HG03108 (cell line): ENCODE results near the gene EYS.
"Not testable (repeated sequence)": the region's sequence is repeated elsewhere in the genome, so short reads cannot be mapped to it uniquely, and the experiment has no call there.

ENCODE experiments used
- ATAC-seq: cut with Tn5 transposase; IDR thresholded peaks from one replicate; pipeline ENCODE4 v1.9.1; 2021; ENCODE audit warnings: moderate library complexity; ENCODE audit not compliant: unreplicated experiment

The EYS gene

DNA sequence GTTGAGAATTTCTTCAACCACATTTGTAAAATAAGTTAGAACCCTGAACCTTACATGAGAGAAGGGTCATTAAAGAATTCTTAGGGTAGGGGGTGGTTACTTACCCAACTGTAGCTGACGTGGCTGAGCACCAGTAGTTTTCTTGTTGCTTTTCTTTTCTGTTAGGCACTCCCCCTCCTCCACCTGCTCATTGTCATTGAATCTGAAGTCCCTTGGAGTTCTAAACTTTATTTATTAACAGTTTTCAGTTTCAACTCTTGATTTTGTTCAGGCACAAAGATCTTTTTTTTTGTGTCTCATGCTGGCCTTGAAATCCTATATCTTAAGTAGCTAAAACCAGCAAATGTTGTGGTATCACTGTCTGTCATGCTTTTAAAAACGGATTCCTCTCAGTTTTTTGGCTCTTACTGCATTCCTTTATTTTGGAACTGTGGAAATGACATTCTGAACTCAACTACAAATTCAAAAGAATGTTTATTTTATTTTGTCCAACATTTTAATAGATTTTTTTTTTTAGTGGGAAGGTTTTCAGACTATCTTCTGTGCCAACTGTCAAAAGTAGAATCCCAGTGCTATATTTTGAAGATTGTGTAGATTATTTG lies 1606.2 kb downstream of the EYS start:
- no peak for ATAC-seq

DNA sequence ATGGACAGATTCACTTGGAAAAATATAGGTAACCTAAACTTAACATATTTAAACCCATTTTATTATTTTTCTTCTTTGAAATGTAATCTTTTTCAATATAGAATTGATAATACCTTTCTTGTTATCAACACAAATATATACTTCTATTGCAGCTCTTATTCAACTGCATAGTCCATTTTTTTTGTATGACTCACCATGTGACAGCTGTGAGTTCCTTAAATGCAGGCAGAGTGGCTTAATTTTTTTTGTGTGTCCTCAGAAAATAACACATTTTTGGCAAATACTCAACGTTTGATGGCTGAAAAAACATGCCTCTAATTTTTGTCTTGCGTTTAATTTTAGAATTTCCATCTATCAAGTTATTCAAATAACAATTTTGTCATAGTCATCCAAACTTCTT lies 1616.7 kb downstream of the EYS start:
- no peak for ATAC-seq

DNA sequence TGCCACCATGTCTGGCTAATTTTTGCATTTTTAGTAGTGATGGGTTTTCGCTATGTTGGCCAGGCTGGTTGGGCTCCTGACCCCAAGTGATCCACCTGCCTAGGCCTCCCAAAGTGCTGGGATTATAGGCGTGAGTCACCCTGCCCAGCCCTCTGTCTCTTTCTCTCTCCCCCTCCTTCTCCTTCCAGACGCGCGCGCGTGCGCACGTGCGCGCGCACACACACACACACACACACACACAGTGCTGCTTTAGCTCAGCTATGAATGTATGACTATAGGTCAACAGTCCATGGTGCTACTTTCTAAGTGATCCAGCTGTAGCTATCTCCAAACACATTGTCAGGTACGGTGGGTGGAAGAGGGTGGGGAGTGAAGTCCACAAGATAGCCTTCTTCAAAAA lies 1621.9 kb downstream of the EYS start:
- no peak for ATAC-seq

DNA sequence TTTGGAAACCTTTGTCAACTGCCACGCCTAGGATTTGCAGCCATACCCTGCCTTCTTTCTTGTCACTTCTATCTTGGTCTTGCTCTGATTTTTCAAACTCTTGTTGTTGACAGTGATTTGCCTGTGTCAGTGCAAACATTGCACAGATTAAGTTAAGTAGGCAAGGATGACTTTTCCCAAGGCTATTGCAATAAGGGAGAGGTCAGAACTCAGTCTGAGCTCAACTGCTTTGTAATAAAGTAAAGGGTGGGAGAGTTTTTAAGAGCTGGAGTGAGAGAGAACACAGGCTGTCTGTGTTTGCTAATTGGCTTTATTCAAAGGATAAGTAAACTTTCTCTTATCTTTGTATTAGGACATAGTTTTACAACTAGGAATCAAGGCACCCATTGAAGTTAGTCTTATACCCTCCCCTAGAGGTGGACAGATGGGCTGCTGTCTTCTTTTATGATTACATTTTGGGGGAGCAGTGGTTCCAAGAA lies 1622.8 kb downstream of the EYS start:
- ATAC-seq: no peak

DNA sequence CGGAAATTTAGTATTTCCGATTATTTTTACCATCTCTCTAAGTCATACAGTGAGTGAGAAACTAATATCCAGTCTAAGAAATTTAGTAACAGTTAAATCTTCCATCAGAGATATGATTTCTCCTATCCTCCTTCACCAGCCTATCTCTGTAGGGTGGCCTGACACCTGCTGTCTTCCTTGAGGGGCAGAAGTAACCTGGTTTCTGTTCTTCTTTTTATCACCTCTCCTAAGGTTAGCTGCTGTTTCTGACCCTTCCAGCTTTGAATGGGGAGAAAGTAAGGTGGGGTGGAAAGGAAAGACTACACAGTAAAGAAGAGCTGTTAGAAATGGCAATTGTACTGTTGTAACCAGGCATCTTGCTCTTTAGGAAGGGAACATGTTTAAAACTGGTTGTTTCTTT lies 1623.8 kb downstream of the EYS start:
- ATAC-seq: no peak

DNA sequence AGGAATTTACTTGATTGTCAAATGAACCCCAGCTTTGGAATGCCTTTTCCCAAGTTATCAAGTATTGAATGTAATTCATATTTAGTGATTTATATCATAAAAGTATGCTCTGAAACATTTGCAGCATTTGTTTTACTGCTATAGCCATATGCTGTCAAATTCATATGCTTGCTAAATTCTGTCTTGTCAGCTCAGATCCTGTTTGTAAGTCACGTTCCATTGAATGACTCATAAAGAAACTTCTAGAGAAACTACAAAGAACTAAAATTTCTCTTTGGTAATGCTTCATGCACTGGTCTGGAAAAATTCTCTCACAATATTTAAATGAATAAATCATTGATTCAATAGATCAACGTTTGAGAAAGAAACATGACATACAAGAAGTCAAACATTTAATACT lies 1625.6 kb downstream of the EYS start:
- ATAC-seq: no peak

DNA sequence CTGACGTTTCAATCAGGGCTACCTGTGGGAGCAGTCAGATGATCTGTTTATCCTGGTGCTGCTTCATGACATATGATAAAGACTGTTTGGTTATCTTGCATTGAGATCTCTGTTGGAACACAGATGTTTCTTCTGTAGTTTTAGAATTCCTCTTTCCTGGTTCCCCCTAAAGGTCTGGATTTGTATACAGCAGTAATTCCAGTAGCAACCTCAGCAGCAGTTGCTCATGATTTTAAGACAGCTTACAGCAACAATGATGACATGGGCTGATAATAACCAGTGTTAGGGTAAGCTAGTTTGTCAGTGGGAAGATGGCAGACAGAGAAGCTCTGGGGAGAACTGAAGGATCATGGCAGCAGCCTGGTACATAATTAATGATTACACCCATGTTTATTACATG lies 1632.0 kb downstream of the EYS start:
- ATAC-seq: no peak

DNA sequence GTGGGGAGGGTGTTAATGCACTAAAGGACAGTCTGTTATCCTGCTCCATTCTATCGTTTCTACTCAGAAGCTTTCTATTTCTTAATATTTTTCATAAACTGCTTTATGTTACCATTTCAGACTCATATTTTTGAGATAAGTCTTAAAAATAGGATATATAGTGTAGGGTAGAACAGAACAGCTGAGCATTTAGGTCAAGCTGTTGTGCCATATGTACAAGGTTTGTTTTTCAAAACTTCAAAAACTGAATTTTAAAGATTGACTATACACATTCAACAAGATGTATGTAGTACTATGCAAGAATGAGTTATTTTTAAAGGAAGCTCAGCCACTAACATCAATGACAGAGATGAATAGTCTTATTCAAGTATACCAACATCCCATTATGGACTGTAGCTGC lies 1634.3 kb downstream of the EYS start:
- no peak for ATAC-seq

DNA sequence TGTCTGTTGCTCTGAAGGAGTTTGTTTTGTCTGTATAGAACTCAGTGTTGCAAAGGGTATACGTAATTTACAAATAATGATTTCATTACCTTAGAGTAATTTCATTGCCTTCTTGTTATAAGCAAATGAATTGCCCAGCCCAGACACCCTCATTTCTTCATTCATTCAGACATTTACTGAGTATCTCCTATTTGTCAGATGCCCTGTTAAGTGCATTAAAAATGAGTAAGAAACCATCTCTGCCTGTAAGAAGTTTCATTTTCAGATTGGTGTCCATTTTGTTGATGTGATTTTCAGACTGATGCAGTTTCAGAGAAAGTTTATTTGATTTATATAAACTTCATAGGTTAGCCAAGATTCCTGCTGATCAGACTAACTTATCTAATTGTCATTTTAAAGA lies 1642.1 kb downstream of the EYS start:
- no peak for ATAC-seq

DNA sequence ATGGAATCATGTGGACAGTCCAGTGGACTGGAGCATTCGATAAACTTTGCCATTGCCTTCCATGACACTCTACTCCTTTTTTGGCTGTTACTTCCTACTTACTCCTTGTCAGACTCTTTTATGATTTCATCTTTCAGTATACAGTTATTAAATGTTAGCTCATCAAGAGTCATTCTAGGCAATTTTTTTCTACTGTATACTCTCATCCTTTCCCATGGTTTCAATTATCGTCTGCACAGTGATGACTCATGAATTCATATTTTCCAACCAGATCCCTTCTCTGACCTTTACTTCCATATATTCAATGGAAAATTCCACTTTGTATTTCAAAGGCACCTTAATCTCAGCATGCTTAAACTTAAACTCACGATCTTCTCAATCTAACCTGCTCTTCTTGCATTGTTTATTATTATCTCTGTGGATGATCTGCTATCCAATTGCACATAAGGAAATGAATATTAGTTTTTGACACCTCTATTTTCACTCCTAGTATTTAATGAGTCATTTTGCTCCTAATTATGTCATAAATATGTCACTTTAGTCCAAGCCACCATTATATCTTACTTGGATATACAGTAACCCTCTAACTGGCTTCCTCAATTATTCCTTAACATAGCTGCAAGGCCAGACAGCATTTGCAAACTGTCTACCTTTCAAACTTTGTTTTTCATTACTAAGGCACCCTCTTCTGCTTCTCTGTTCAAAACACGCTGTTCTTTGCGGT lies 1643.9 kb downstream of the EYS start:
- ATAC-seq: no peak

DNA sequence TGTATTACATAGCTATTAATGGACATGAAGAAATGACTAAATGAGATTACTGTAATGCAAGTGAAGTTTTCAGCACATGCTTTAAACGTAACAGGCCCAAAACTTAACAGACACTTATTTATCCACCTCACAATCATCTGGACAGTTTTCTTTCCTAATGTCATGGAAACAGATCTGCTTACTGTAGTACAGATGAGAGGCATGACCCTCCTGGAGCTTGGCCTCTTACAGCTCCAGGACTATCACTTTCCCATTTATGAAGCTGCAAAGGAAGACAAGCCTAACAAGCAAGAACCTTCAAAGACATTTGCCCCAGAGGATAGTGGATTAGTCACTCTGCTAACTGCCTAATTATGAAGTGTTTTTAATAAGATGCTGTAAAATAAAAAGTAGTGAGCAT lies 1652.2 kb downstream of the EYS start:
- no peak for ATAC-seq

DNA sequence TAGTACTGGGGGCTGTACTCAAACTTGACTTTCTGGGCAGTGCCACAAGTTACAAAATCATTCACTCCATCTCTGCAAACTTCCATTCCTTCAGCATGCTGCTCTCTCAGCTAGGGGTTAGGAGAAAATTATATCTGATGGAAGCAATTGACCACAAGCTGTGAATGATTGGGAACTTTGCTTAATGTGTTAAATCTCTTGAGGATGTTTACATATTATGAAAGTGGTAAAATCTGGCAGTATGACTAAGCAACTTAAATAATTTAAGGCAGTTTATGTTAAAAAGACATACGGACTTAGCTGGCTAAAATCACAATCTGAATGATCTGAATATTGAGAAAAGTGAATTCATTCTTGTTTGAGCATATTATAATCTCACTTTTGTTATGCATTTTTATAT lies 1656.4 kb downstream of the EYS start:
- no peak for ATAC-seq

DNA sequence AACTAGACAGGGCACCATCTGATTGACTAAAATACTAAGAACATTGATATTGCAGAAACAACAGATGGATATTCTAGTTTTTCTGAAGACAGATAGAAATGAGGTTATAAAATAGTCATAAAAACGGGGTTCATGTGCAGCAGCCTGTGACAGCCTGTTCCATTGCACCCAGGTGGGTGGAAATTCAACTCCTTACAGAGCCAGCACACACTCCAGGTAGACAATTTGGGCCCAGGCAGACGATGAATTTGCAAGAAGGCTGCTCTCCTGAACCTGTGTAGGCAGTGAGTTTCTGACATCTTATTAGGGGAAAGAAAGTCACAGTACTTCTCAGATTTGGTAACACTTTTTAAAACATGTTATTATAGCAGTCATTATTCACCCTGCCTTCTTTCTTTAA lies 1657.3 kb downstream of the EYS start:
- ATAC-seq: no peak

DNA sequence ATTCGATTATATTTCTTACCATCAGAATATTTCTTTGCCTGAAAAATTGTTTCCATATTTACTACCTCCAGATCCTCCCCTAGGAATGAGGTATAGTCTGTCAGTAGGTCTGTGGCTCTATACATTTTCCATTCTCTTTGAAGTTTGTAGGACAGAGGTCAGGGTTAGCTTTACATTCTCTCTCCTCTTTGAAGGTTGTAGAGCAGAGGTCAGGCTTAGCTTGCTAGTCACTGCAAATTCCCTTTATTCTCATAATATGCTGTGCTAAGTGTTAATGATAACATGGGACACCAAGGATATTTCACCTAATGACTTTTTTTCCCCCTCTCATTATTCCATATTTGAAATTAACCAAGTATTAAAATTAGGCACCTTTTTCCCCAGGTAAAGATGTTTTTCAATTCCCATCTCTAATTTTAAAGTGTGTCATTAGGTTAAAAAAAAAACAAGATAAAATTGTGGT lies 1660.2 kb downstream of the EYS start:
- no peak for ATAC-seq

DNA sequence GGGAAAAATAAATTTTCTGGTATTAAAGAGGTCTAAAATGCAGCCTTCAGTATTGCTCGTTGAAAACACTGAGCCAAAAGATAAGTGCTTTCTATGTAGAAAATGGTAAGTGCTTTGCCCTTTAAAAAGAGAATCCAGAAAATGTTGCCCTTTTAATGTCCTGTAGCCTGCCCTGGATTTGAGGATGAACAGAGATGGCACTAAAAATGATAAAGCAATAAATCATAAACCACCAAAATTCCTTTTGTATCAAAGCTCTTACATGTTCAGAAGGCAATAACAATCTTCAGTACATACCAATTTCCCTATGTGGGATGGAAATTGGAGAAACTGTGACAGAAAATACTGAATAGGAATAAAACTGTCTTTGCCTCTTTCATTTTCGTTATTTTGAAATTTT lies 1665.7 kb downstream of the EYS start:
- no peak for ATAC-seq

DNA sequence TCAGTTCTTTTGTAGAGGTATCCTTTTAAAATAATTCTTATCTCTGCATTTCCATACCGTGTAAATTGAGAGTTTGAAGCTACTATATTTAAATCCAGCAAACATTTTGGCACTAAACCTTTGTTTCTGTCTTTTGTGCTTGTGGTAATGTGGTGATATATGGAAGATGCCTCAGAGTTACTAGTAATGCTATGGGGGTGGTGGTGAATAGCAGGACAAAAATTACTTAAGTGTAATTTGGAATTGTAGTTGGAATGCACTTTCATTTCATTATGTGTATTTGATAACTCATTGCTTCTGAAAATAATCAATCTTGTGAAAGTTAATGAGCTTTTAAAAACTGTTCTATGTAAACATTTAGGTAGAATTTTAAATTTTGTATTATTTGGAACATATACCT lies 1666.9 kb downstream of the EYS start:
- no peak for ATAC-seq

DNA sequence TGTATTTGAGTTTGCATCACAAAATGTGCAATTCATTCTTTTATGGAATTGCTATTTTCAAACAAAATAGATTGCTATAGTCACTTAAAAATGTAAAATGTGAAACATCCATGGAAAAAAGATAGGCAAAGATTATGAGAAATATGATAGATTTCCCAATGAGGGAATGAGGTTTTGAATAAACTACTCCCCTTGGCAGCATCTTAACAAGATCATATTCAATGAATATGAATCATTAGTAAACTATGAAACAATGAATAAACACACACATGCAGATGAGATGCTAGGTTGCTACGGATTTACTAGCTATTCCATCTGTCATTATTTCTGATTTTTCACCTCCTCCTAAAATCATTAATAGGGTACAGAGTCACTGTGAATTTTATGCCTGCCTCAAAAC lies 1669.6 kb downstream of the EYS start:
- ATAC-seq: no peak

DNA sequence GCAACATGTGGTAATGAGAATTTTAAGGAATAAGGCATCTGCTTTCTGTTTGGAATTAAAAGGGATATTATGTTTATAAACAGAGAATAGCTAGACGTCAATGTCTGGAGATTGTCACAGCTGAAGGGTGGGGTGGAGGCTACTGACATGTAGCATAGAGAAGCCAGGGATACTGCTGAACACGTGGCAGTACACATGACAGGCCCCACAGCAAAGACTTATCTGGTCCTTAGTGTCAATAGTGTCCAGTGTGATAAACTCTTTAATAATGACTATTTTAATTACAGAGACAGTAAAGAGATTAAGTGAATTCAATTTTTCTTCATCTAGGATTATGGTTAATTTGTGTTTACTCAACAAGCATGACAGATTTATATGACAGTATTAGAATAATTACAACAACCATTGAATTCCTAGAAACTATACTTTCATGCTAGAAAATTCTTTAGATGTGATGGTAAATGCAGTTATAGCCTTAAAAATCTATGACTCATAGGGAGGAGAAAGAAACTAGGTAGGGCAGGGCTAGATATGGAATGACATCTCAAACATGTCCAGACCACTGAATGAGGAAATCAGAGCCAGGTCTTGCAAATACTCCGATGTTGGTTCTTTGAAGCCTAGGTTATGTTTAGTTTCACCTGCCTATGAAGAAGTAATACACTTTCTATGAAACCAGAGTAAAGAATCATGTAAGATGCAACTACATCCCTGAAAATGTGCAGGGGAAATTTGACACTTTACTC lies 1671.9 kb downstream of the EYS start:
- no peak for ATAC-seq

DNA sequence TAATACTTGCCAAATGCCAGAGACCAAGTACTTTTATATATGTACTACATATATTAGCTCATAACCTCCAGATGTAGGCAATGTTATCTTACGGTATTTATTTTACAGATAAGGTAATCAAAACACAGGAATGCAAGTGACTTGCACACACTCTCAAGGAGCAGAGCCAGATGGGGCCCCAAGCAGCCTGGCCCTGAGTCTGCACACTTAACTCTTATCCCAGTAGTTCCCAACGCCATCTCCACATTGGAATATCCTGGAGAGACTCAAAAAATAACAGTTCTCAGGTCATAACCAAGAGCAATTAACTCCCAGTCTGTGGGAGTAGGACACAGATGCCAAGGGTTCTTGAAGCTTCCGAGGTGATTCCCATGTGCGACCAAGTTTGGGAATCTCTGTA lies 1672.7 kb downstream of the EYS start:
- no peak for ATAC-seq

DNA sequence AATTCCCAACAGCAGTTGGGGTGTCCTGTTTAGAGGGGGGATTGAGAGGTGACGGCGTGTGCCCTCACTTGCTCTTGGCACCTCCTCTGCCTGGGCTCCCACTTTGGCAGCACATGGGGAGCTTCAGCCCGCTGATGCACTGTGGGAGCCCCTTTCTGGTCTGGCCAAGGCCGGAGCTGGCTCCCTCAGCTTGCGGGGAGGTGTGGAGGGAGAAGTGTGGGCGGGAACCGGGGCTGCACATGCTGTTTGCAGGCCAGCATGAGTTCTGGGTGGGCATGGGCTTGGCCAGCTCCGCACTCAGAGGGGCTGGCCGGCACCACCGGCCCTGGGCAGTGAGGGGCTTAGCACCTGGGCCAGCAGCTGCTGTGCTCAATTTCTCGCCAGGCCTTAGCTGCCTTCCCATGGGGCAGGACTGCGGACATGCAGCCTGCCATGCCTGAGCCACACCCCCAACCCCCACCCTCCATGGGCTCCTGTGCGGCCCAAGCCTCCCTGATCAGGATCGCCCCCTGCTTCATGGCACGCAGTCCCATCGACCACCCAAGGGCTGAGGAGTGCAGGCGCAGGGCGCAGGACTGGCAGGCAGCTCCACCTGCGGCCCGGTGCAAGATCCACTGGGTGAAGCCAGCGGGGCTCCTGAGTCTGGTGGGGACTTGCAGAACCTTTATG lies 1675.9 kb downstream of the EYS start:
- not testable (repeated sequence) for ATAC-seq

DNA sequence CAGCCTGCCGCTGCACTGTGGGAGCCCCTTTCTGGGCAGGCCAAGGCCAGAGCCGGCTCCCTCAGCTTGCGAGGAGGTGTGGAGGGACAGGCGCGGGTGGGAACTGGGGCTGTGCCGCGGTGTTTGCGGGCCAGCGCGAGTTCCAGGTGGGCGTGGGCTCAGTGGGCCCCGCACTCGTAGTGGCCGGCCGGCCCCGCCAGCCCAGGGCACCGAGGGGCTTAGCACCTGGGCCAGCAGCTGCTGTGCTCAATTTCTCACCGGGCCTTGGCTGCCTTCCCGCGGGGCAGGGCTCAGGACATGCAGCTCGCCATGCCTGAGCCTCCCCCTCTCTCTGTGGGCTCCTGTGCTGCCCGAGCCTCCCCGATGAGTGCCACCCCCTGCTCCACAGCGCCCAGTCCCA lies 1683.3 kb downstream of the EYS start:
- no peak for ATAC-seq

DNA sequence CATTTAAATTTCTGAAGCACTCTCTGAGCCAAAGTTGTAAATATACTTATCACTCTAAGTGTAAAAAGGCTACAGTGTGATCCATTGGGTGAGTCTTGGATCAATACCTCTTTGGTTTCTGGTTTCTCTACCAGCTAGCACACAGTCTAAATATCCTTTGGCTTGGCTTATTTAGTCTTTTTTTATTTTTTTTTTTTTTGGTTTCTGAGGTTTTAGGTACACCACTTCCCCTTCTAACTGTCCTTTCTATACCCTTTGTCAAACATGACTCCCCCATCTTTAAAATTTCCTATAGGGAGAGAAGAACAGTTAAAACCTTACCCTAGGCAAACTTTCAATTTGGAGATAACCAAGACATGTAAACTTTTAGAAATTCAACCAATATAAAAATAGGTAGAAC lies 1692.4 kb downstream of the EYS start:
- ATAC-seq: no peak
